ENCODE measurements around the gene ZNF284. TPM values are rescaled to one million over a fixed set of nuclear protein-coding genes. Genes with fewer than 3 reads are reported as not detected.

ZNF284 gene
- total RNA-seq, 1 experiment from 2014 or later: 2.6 TPM

DNA sequence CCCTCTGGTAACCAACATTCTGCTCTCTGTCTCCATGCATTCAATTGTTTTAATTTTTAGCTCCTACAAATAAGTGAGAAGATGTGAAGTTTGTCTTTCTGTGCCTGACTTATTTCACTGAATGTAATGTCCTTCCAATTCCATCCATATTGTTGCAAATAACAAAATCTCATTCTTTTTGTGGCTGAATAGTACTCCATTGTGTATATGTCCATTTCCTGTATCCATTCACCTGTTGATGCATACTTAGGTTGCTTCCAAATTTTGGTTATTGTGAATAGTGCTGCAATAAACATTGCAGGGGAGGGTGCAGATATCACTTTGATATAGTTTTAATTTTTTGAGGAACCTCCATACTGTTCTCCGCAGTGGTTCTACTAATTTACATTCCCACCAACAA lies 2.5 kb upstream of the ZNF284 start:
- Histone ChIP-seq H3K27me3 (ENCODE audit: insufficient read depth, low read length) (no peaks in the 10 kb centered on the region; the same call in 1 of the 2 replicates), H3K23me2 (ENCODE audit: insufficient read length, low read depth, low read length, poor library complexity, severe bottlenecking) (peaks cover 14% of the 10 kb centered on the region), H3K18ac (ENCODE audit: insufficient read length, low read depth, low read length) (no peak overlapping the region), H2AFZ (ENCODE audit: low read length) (no peak overlapping the region), H3K23ac (ENCODE audit: insufficient read length, low read depth, low read length) (no peak overlapping the region), H2BK15ac (ENCODE audit: low read depth, low read length) (no peak overlapping the region), H2BK120ac (ENCODE audit: low read depth, low read length, poor library complexity, severe bottlenecking) (no peak overlapping the region), H3T11ph (ENCODE audit: low read length) (no peak overlapping the region), H3K14ac (ENCODE audit: insufficient read depth, low read length) (no peak overlapping the region), H3K79me1 (ENCODE audit: insufficient read depth, low read depth, low read length, poor library complexity, severe bottlenecking) (no peaks in the 10 kb centered on the region), H3K4me1 (ENCODE audit: insufficient read depth, low read length) (no peaks in the 10 kb centered on the region), H4K8ac (replicated peaks; ENCODE audit: insufficient read length, low read depth, low read length) (no peak overlapping the region), H4K91ac (ENCODE audit: insufficient read length, low read depth, low read length) (no peak overlapping the region), H3K9me3 (ENCODE audit: control insufficient read depth, low read depth, low read length) (peaks cover 16% of the 10 kb centered on the region), H3K56ac (ENCODE audit: insufficient read length, low read depth, low read length) (no peak overlapping the region), H3K9ac (ENCODE audit: extremely low read depth, insufficient read length, low read length) (no peak overlapping the region), H4K20me1 (ENCODE audit: control insufficient read depth, insufficient read depth, insufficient read length) (no peaks in the 10 kb centered on the region), H2BK12ac (ENCODE audit: insufficient read length, low read depth, low read length) (no peak overlapping the region), H3K27ac (ENCODE audit: insufficient read length, low read depth, low read length) (no peak overlapping the region), H4K5ac (ENCODE audit: insufficient read length, low read depth, low read length) (no peak overlapping the region), H2BK5ac (ENCODE audit: insufficient read length, low read length) (no peak overlapping the region), H3K4me2 (ENCODE audit: insufficient read depth, insufficient read length, low read length) (no peak overlapping the region), H2AK5ac (ENCODE audit: insufficient read length, low read length) (no peak overlapping the region), H3K79me2 (ENCODE audit: insufficient read depth, low read length) (no peaks in the 10 kb centered on the region), H3K4ac (ENCODE audit: low read depth, low read length) (no peak overlapping the region), H2BK20ac (ENCODE audit: low read depth, low read length, poor library complexity, severe bottlenecking) (no peak overlapping the region)
- H3K9me3 Mint-ChIP-seq: peaks cover 48 to 56% of the 10 kb centered on the region in 2 experiments
- WGBS (ENCODE audit: extremely low coverage, insufficient read length, low lambda C conversion rate): no CpG with 5 or more reads among the region's 1 CpG
- no peak for DNase-seq
- H3K36me3 Mint-ChIP-seq (ENCODE audit: insufficient read depth in 1 of 3, low read depth in 3 of 3): peaks cover 39 to 52% (median 50%) of the 10 kb centered on the region in 3 experiments
- H3K27ac Mint-ChIP-seq: no peak overlapping the region
- H3K4me1 Mint-ChIP-seq: peaks cover 12 to 16% of the 10 kb centered on the region in 2 experiments
- peaks cover 33% of the 10 kb centered on the region for H3K27me3 Mint-ChIP-seq (ENCODE audit: low read depth)
- TF ChIP-seq, protein P1, sequence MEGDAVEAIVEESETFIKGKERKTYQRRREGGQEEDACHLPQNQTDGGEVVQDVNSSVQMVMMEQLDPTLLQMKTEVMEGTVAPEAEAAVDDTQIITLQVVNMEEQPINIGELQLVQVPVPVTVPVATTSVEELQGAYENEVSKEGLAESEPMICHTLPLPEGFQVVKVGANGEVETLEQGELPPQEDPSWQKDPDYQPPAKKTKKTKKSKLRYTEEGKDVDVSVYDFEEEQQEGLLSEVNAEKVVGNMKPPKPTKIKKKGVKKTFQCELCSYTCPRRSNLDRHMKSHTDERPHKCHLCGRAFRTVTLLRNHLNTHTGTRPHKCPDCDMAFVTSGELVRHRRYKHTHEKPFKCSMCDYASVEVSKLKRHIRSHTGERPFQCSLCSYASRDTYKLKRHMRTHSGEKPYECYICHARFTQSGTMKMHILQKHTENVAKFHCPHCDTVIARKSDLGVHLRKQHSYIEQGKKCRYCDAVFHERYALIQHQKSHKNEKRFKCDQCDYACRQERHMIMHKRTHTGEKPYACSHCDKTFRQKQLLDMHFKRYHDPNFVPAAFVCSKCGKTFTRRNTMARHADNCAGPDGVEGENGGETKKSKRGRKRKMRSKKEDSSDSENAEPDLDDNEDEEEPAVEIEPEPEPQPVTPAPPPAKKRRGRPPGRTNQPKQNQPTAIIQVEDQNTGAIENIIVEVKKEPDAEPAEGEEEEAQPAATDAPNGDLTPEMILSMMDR (conservative IDR thresholded peaks at IDR 0.05): no peak
- H3K4me3 Mint-ChIP-seq: no peak overlapping the region

Measured in H9 (cell line).